Glomerular endothelial cell (primary cell): ENCODE measurements around the gene LHFPL2. TPM values are rescaled to one million over a fixed set of nuclear protein-coding genes. Genes with fewer than 3 reads are reported as not detected.
"Not testable (repeated sequence)": the region's sequence is repeated elsewhere in the genome, so short reads cannot be mapped to it uniquely, and the experiment has no call there.

Experiments used
- DNase-seq: peaks from one replicate; pipeline ENCODE4 v3.0.0-alpha.2; 2011; ENCODE audit warnings: low read depth, low spot score; ENCODE audit errors: extremely low read depth
- total RNA-seq: library from RNA; depleted of rRNA; stranded (reverse); fragments of >200 nt; gene quantifications from 2 replicates; pipeline ENCODE4 v1.2.3, GENCODE V29; 2015

The LHFPL2 gene
- total RNA-seq, 1 donor from 2014 or later, result 65.3 TPM

DNA sequence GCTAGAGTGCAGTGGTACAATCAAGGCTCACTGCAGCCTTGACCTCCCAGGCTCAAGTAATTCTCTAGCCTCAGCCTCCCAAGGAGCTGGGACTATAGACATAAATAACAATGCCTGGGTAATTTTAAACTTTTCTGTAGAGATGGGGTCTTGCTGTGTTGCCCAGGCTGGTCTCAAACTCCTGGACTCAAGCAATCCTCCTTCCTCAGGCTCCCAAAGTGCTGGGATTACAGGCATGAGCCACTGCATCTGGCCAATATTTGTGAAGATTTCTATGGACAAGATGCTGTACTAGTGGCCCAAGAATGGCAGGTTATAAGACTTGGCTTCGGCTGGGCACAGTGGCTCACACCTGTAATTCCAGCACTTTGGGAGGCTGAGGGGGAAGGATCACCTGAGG is 18.4 kb upstream of the LHFPL2 start:
- DNase-seq, result not testable (repeated sequence)

DNA sequence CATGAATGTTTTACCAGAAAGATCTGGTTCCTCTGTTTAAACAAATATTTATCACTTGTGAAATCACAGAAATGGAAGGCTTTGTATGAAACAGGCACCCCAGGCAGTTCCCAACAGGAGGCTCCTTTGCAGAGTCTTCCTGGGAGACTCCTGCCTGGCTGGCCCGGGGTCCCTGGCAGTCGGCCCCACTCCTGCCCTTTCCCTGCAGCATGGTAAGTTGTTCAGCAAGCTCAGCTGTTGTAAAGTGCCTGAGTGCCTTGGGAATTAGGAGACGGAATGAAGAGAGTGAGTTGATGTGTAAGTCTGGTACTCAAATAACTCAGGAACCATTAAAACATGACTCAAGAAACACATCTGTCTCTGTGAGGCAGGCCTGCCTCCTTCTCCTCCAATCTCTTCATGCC is 17.5 kb upstream of the LHFPL2 start:
- DNase-seq, result no peak

GRCh38 chr5:78665534-78665933 is 17.0 kb upstream of the LHFPL2 start:
- no peak for DNase-seq

GRCh38 chr5:78662323-78662722 is 13.8 kb upstream of the LHFPL2 start:
- no peak for DNase-seq

- DNase-seq, result no peak
Measured at GRCh38 chr5:78661691-78662090, 13.1 kb upstream of the LHFPL2 start.

DNA sequence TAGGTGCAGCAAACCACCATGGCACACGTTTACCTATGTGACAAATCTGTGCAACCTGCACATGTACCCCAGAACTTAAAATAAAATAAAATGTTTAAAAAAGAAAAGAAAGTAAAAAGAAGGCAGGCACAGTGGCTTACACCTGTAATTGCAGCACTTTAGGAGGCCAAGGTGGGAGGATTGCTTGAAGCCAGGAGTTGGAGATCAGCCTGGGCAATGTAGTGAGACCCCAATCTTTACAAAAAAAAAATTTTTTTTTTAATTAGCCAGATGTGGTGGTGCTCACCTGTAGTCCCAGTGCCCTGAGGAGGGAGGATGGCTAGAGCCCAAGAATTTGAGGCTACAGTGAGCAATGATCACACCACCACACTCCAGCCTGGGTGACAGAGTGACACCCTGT is 12.5 kb upstream of the LHFPL2 start:
- no peak for DNase-seq

DNA sequence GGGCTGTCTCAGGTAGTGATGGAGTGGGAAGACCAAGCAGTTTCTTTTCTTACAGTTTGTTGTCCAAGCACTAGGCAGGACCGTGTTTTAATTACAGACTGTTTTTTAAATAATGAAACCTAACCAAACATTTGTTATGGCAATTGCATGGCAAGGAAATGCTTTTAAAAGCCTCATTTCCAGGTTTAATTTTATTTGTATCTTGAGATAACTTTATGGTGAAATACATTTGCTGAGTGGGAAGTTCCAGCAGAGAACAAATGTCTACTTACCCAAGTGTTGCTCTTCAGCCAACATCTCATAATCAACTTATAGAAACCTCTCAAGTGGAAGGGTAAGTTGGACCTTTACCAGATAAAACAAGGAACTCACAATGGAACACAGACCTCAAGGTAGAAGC is 11.8 kb upstream of the LHFPL2 start:
- no peak for DNase-seq

- no peak for DNase-seq
Measured at GRCh38 chr5:78659714-78660113, 11.1 kb upstream of the LHFPL2 start.

- no peak for DNase-seq
Measured at GRCh38 chr5:78659114-78659513, 10.5 kb upstream of the LHFPL2 start.

GRCh38 chr5:78657201-78657600 is 8.6 kb upstream of the LHFPL2 start:
- DNase-seq, result no peak

DNA sequence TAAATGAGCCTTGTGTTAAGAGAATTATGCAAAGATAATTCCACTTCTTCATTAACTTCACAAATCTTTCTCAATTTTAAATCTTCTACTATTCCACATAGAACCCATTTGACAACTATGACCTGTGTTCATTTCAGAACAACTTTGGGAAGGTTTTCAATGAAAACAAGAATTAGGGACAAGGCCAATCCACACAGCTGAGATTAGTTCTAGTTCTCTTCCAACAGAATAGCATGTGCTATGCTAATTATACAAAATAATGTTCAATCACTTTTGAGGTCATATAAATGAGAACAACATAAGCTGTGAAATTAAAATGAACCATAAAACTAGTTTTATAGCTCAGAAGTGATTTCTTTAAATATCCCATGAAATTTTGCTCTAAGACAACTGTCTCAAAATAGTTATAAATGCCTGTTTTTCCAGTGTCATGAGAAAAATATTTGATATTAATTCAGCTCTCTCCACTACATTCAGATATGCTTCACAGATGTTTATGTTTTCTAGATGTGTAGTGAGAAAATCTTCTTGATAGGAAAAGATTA is 7.2 kb upstream of the LHFPL2 start:
- DNase-seq, result no peak

GRCh38 chr5:78654386-78654785 is 5.8 kb upstream of the LHFPL2 start:
- DNase-seq, result no peak

DNA sequence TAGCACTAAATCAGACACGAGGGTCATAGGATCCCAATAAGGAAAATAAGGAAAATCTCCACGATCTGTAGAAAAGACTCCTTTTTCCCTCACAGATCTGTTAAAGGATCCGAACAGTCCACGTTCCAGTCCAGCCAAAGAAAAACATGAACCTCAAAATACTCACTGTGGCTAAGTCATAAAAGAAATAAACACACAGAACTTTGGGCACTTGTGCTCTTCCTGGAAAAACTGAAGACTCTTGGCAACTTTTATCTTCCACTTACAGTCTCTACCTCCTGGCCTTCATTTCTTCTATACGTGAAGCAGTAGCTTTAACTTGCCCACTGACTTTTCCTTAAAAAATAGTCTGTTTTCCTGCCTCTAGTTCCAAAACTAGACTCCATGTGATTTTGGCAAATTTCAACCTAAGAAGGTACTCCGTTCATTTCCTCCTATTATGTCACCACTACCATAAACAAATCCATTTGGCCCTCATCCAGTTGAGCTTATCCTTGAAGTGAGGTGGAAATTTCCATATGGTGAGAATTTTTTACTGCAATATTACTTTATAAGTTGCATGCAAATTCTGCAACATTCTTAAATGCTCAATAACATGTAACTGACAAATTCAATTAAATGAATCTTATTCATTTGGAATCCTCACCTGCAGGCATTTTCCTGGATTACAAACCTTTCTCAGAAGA is 5.3 kb upstream of the LHFPL2 start:
- no peak for DNase-seq

- no peak for DNase-seq
Measured at GRCh38 chr5:78653031-78653430, 4.5 kb upstream of the LHFPL2 start.

GRCh38 chr5:78651468-78651867 is 2.9 kb upstream of the LHFPL2 start:
- DNase-seq, result no peak

- no peak for DNase-seq
Measured at GRCh38 chr5:78650531-78650930, 2.0 kb upstream of the LHFPL2 start.

DNA sequence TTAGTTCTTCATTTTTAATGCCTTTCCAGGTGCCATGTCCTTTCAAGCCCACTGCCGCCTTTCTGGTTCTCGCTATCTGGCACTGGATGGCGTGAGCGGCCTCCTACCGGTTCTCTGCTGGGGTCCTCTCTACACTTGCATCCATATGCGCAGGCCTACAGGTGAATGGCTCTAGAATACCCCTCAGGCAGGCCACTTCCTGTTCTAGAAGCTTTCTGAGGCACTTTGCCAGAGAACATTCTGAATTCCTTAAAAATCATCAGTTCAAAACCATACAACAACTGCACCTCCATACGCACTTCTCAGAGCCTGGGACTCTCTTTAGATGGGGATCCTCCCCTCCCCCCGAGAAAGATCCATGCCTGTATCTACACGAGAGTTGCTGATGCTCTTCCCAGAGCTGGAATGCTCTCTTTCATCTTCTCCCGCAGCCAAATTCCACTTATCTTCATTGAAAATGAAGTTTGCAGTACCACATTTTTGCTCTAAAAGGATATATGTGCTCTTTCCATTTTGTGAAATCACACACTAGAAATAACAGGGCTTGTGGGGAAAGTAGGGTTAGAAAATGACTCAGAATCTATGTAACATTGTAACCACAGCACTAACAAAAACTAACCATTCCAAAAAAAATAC is 1.4 kb upstream of the LHFPL2 start:
- DNase-seq, result no peak

- DNase-seq, result no peak
Measured at GRCh38 chr5:78649211-78649695, 681 bp upstream of the LHFPL2 start.

DNA sequence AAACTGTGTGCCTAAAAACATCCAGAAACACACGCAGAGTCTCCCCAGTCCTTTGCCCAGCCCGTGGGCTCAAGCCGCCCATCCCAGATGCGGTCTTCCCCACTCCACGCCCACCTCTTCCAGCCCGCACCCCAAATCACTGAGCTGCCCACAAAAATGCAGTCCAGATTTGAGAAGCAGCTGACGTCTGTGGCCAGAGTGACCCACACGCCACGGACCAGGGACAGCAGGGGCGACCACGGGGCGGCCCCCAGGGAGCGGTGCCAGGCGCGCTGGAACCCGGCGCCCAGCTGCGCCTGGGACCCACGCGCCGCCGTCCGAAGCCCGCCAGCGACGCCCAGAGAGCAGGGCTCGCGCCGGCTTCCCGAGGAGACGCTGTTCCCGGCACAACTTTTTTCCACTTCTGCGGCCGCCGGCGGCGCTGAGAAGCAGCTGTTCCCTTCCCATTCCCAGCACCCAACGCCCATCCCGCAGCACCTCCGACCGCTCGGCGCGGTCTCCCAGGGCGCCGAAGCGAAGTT is 674 bp downstream of the LHFPL2 start:
- DNase-seq, result no peak

DNA sequence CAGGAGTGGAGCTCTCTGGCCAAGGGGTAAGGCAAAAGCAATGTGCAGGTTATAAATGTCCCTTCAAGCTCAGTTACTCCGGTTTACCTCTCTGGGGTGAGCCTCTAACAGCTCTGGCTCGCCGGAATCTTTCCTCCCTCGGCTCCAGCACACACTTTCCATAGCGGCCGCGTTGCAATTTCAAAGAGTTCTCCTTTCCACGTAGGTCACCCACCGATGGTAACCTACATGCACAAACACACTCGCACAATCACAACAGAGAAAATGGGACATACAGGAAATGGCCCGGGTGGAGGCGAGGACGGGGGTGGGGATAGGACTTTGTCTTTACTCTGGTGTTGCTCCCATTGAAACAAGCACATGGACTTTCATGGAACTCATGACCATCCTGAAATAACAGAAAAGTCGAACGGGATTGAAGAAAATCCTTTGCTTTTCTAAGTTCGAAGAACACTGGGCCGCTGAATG is 1.2 kb downstream of the LHFPL2 start:
- no peak for DNase-seq

DNA sequence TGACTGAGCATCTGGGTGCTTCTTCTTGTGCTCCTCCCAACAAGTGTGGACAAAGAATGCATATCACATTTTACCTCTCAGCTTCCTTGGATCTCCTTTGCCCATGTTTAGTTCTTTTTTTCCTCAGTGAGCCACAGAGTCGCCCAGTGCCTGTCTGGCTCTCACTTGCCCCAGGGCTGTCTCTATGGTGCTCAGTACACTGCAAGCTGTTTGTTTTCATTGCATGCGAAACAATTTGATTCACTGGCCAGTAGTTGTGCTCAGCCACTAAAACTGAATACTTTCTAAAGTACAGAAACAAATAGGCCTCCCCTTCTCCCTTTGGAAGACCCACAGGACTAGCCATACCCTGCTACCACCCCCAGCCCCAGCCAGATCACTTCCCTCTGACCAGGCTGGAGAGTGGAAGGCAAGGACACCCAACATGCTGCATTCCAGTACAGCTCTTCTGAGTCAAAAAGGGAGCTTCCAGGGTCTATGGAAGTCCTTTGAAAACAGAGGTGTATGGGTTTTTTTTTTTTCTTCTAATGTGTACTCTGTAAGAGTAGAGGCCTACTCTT is 3.8 kb downstream of the LHFPL2 start:
- DNase-seq, result no peak

- no peak for DNase-seq
Measured at GRCh38 chr5:78644129-78644528, 4.4 kb downstream of the LHFPL2 start.
